ENCODE results near the gene MTSS2.
"Not testable (repeated sequence)": the region's sequence is repeated elsewhere in the genome, so short reads cannot be mapped to it uniquely, and the experiment has no call there.

The MTSS2 gene

GRCh38 chr16:70650216-70650615, 35.6 kb downstream of the MTSS2 start:
- DNase-seq: no peak

DNA sequence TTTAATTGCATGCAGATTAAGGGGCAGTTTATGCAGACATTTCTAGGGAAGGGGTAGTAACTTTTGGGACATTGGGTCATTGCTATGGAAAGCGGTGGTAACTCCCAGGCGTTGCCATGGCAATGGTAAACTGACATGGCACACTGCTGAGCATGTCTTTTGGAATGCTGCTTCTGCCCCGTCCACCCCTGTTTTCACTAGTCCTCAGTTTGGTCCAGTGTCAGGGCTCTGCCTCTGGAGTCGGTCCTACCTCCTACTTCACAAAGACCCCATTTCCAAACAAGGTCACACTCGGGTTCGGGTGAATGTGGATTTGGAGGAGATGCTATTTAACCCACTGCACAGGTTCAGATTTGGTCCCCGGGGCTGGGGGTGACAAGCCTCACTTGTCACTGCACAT, 36.6 kb downstream of the MTSS2 start:
- no peak for DNase-seq

GRCh38 chr16:70648606-70649005, 37.2 kb downstream of the MTSS2 start:
- DNase-seq: no peak

DNA sequence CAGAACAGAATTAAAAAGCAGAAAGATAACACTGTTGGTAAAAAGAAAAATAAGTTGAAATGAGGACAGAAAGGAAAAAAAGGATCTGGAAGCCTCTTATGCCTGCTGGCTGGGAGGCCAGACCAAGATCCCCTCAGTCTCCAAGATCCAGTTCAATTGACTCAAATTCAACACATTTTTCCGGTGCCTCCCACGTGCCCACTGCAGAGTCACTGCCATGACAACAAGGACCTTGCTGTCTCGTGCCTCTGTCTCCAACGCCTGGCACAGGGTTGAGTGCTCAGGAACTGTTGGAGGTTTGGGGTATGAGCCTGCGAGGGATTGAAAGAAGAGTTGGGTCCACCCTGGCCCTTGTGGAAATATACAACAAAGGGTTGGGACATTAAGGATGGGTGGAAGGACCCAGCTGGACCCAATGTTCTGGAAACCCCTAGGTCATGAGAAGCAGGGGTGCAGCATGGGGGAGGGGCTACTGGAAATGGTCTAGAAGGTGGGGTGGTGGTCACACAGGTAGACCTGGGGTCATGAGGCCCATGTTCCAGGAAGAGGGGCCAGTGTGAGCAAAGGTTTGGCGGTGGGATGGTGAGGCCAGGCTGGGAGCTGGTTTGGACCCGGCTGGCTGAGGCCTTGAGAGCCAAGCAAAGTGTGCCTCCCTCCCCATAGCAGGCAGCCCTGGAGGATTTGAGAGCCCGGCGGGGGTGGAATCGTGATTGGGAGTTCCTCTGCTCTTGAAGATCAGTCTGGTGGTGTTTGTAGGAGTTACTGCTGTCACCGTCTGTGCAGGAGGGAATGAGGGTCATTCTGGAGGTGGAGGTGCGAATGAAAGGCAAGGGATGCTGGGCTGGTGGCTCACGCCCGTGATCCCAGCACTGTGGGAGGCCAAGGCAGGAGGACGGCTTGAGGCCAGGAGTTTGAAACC, 38.2 kb downstream of the MTSS2 start:
- DNase-seq: no peak

DNA sequence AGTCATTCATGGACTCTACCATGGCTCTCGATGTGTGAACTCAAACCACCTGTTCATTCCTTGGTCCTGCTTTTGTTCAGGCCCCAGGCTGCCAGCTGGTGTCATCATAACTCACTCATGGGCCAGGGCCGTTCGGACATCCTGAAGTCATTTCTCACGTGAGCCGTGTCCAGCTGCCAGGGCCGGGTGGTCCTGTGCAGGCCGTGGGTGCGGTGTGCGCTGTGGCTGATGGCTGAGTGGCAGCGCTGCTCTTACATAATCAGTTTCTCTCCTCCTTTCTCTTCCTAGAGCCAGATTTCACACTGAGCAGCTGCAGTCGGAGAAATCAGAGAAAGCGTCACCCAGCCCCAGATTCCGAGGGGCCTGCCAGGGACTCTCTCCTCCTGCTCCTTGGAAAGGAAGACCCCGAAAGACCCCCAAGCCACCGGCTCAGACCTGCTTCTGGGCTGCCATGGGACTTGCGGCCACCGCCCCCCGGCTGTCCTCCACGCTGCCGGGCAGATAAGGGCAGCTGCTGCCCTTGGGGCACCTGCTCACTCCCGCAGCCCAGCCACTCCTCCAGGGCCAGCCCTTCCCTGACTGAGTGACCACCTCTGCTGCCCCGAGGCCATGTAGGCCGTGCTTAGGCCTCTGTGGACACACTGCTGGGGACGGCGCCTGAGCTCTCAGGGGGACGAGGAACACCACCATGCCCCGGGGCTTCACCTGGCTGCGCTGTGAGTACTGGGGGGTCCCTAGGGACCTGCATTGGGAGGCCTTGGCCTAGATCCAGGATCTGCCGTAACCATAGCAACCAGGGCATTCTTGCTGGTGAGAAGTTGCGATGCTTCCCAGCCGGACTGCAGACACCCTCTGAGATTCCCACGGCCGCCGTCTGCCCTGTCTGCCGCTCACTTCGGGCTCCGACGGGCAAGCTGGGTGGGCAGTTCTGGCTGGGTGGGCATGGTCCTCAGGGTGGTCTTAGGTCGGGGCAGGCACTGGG, 39.3 kb downstream of the MTSS2 start, which contains the start of gene IL34:
Gene IL34 (plus strand): TSS at position 300 of the 982 bp plus-strand sequence. CDS start 389 bp downstream, at position 689.
- peak in 1 of 2 experiments; percentile 61 for DNase-seq

DNA sequence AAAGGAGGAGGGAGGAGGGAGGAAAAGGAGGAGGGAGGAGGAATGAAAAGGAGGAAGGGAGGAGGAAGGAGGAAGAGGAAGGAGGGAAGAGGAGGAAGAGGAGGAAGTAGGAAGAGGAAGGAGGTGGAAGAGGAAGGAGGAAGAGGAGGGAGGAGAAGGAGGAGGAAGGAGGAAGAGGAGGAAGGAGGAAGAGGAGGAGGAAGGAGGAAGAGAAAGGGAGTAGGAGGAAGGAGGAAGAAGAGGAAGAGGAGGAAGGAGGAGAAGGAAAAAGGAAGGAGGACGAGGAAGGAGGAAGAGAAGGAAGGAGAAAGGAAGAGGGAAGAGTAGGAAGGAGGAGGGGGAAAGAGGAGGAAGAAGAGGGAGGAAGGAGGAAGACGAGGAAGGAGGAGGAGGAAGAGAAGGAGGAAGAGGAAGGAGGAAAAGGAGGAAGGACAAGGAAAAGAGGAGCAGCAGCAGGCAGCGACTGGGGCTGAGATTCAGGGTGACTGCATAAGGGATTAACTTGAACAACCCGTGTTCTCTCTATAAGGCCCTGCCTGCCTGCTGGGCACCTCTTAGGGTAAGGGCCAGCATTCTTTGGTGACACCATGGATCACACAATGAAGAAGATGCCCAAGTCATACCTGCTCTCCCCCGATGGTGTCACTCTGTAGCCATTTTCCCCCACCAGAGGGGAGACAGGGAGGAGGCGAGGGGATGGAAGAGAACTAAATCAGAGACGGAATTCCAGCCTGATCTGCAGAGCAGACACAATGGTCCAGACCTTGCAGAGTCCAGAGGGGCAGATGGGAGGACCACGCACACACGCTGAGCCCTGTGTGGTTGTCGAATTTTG, 40.9 kb downstream of the MTSS2 start:
- DNase-seq: no peak

DNA sequence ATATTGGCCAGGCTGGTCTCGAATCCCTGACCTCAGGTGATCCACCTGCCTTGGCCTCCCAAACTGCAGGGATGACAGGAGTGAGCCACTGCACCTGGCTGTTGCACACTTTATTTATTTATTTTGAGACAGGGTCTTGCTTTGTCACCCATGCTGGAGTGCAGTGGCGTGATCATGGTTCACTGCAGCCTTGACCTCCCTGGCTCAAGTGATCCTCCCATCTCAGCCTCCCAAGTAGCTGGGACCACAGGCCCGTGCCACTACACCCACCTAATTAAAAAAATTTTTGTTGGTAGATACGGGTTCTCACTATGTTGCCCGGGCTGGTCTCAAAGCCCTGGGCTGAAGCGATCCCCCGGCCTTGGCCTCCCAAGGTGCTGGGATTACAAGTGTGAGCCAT, 42.6 kb downstream of the MTSS2 start:
- not testable (repeated sequence) for DNase-seq

DNA sequence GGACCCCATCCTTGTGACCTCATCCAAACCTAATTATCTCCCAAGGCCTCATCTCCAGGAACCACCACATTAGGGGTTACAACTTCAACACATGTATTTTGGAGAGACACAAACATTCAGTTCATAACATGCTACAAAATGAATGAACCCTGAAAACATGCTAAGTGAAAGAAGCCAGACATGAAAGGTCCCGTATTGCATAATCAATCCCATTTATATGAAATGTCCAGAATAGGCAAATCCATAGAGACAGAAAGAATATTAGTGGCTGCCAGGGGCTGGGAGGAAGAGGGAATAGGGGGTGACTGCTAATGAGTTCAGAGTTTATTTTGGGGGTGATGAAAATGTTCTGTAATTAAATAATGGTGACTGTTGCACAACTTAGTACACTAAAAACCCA, 43.2 kb downstream of the MTSS2 start:
- DNase-seq: no peak

- no peak for DNase-seq
Observed at GRCh38 chr16:70638814-70639792, 46.8 kb downstream of the MTSS2 start.
